Liver (tissue), 9 donors: Measurements from ENCODE around the gene HOXC11. TPM values are rescaled to one million over a fixed set of nuclear protein-coding genes. Genes with fewer than 3 reads are reported as not detected.

Experiments used
- DNase-seq: peaks from one replicate; pipeline ENCODE4 v3.0.0-alpha.2; 2017; ENCODE audit warnings: low spot score
- H3K27ac ChIP-seq, 2 donors: one replicate each; pipeline ENCODE4 v1.7.0; 2013; ENCODE audit warnings: inconsistent platforms in 2 of 2, low read length in 2 of 2, control low read depth in 1 of 2, low read depth in 1 of 2, mild to moderate bottlenecking in 1 of 2
- H3K27me3 ChIP-seq, 4 donors: one replicate each; pipeline versions ENCODE4 v1.6.1 to v1.7.0; 2013; ENCODE audit warnings: low read length in 3 of 4, inconsistent platforms in 1 of 4, mild to moderate bottlenecking in 1 of 4, moderate library complexity in 1 of 4; ENCODE audit not compliant: control insufficient read depth in 4 of 4, insufficient read depth in 4 of 4
- H3K36me3 ChIP-seq, 4 donors: one replicate each; pipeline versions ENCODE4 v1.6.1 to v1.7.0; 2013; ENCODE audit warnings: low read length in 3 of 4, mild to moderate bottlenecking in 3 of 4, low read depth in 1 of 4, moderate library complexity in 1 of 4; ENCODE audit not compliant: control insufficient read depth in 4 of 4, insufficient read depth in 3 of 4
- H3K4me1 ChIP-seq, 4 donors: one replicate each; pipeline versions ENCODE4 v1.6.1 to v1.7.0; 2013; ENCODE audit warnings: low read length in 3 of 4, mild to moderate bottlenecking in 3 of 4, moderate library complexity in 1 of 4; ENCODE audit not compliant: control insufficient read depth in 4 of 4, insufficient read depth in 4 of 4
- H3K4me3 ChIP-seq, 3 donors: one replicate each; pipeline versions ENCODE4 v1.6.1 to v1.7.0; 2013; ENCODE audit warnings: low read length in 3 of 3, control low read depth in 1 of 3, low read depth in 1 of 3, mild to moderate bottlenecking in 1 of 3
- H3K9ac ChIP-seq, 2 donors: one replicate each; pipeline ENCODE4 v1.7.0; 2013; ENCODE audit warnings: low read length in 2 of 2, mild to moderate bottlenecking in 2 of 2, moderate library complexity in 2 of 2, control low read depth in 1 of 2, low read depth in 1 of 2
- H3K9me3 ChIP-seq, 4 donors: one replicate each; pipeline versions ENCODE4 v1.6.1 to v1.7.0; 2013; ENCODE audit warnings: low read length in 3 of 4; ENCODE audit not compliant: control insufficient read depth in 4 of 4
- EGR1 ChIP-seq, 2 donors: IDR thresholded peaks; 2 replicates each; pipeline ENCODE4 v1.6.1; 2016 to 2018; ENCODE audit warnings: antibody characterized with exemption in 2 of 2, low read depth in 2 of 2
- FOXA1 ChIP-seq: IDR thresholded peaks from 2 replicates; pipeline ENCODE4 v1.6.1; 2016; ENCODE audit warnings: antibody characterized with exemption
- FOXA2 ChIP-seq: IDR thresholded peaks from 2 replicates; pipeline ENCODE4 v1.6.1; 2016; ENCODE audit warnings: antibody characterized with exemption
- GABPA ChIP-seq, 2 donors: IDR thresholded peaks in 1 of 2; conservative IDR thresholded peaks in 1 of 2; 2 replicates each; pipeline ENCODE4 v1.6.1; 2016; ENCODE audit warnings: antibody characterized with exemption in 2 of 2, mild to moderate bottlenecking in 1 of 2, moderate library complexity in 1 of 2
- HNF4A ChIP-seq, 2 donors: conservative IDR thresholded peaks; 2 replicates each; pipeline ENCODE4 v1.6.1; 2016; ENCODE audit warnings: antibody characterized with exemption in 2 of 2, mild to moderate bottlenecking in 2 of 2
- HNF4G ChIP-seq: IDR thresholded peaks from 2 replicates; pipeline ENCODE4 v1.6.1; 2016; ENCODE audit warnings: antibody characterized with exemption
- JUND ChIP-seq, 2 donors: IDR thresholded peaks; 2 replicates each; pipeline ENCODE4 v1.6.1; 2016; ENCODE audit warnings: antibody characterized with exemption in 2 of 2
- MAX ChIP-seq: IDR thresholded peaks from 2 replicates; pipeline ENCODE4 v1.6.1; 2016; ENCODE audit warnings: antibody characterized with exemption
- NR2F2 ChIP-seq: IDR thresholded peaks from 2 replicates; pipeline ENCODE4 v1.6.1; 2016; ENCODE audit warnings: antibody characterized with exemption
- RAD21 ChIP-seq, 2 donors: IDR thresholded peaks; 2 replicates each; pipeline ENCODE4 v1.6.1; 2016; ENCODE audit warnings: antibody characterized with exemption in 2 of 2, mild to moderate bottlenecking in 2 of 2
- RXRA ChIP-seq, 2 donors: IDR thresholded peaks; 2 replicates each; pipeline ENCODE4 v1.6.1; 2017 to 2018; ENCODE audit warnings: antibody characterized with exemption in 2 of 2, mild to moderate bottlenecking in 1 of 2
- SP1 ChIP-seq: IDR thresholded peaks from 2 replicates; pipeline ENCODE4 v1.6.1; 2018; ENCODE audit warnings: antibody characterized with exemption, mild to moderate bottlenecking
- TAF1 ChIP-seq: conservative IDR thresholded peaks from 2 replicates; pipeline ENCODE4 v1.6.1; 2016; ENCODE audit warnings: antibody characterized with exemption, mild to moderate bottlenecking
- YY1 ChIP-seq: IDR thresholded peaks from 2 replicates; pipeline ENCODE4 v1.6.1; 2016; ENCODE audit warnings: antibody characterized with exemption, mild to moderate bottlenecking
- WGBS: extraction: QIAGEN DNeasy Blood & Tissue Kit; methylation state at CpG from one replicate; pipeline ENCODE4 v1.1.7; 2013; 5-methylcytosine and 5-hydroxymethylcytosine counted together
- polyA plus RNA-seq, 2 donors: library from polyadenylated mRNA; stranded (reverse) in 1 of 2; unstranded in 1 of 2; fragments of 200-250 nt in 1 of 2; fragments of >200 nt in 1 of 2; fragmentation: Nextera tagmentation in 1 of 2; extraction: Ambion mirVana in 1 of 2; gene quantifications; one replicate each; pipeline versions ENCODE4 v1.2.1 to v1.2.3, GENCODE V29; 2013 to 2015
- total RNA-seq, 2 donors: library from RNA; depleted of rRNA; stranded (reverse); fragments of >200 nt; gene quantifications; one replicate each; pipeline ENCODE4 v1.2.3, GENCODE V29; 2014
- TF ChIP-seq, protein P1 (sequence below): fragments of 150-350 bp; IDR thresholded peaks from 2 replicates; pipeline ENCODE4 v1.5.1; 2017; ENCODE audit warnings: improper control_type of control experiment, low read depth, low read length; ENCODE audit not compliant: missing input control
- TF ChIP-seq, protein P2 (sequence below): IDR thresholded peaks from 2 replicates; pipeline ENCODE4 v1.6.1; 2016; ENCODE audit warnings: antibody characterized with exemption
- TF ChIP-seq, protein P3 (sequence below): IDR thresholded peaks from 2 replicates; pipeline ENCODE4 v1.6.1; 2016; ENCODE audit warnings: antibody characterized with exemption
- donor health status: healthy.
- donor health status: healthy.
- donor health status: healthy.
- donor health status: healthy.
- donor health status: healthy.

The HOXC11 gene
- total and polyA plus RNA-seq, 4 donors, result not detected

GRCh38 chr12:54001283-54002187, 28.6 kb downstream of the HOXC11 start:
- DNase-seq, result no peak
- H3K27ac ChIP-seq, result no peak overlapping the region
- 18% methylated on average over 8 of the region's 8 CpGs for WGBS
- no peak overlapping the region for H3K9ac ChIP-seq
- no peaks in the 10 kb centered on the region for H3K36me3 ChIP-seq
- H3K27me3 ChIP-seq, result peaks cover 9 to 48% (median 11%) of the 10 kb centered on the region in 4 donors
- TF ChIP-seq, protein P1, sequence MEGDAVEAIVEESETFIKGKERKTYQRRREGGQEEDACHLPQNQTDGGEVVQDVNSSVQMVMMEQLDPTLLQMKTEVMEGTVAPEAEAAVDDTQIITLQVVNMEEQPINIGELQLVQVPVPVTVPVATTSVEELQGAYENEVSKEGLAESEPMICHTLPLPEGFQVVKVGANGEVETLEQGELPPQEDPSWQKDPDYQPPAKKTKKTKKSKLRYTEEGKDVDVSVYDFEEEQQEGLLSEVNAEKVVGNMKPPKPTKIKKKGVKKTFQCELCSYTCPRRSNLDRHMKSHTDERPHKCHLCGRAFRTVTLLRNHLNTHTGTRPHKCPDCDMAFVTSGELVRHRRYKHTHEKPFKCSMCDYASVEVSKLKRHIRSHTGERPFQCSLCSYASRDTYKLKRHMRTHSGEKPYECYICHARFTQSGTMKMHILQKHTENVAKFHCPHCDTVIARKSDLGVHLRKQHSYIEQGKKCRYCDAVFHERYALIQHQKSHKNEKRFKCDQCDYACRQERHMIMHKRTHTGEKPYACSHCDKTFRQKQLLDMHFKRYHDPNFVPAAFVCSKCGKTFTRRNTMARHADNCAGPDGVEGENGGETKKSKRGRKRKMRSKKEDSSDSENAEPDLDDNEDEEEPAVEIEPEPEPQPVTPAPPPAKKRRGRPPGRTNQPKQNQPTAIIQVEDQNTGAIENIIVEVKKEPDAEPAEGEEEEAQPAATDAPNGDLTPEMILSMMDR, result no peak
- TF ChIP-seq RXRA (IDR thresholded peaks at IDR 0.05) (no peak), FOXA1 (no peak), JUND (IDR thresholded peaks at IDR 0.05) (no peak), SP1 (no peak), YY1 (no peak), HNF4G (no peak), GABPA (IDR thresholded peaks at IDR 0.05 in 1 of 2, conservative IDR thresholded peaks at IDR 0.05 in 1 of 2) (no peak), TAF1 (no peak), FOXA2 (no peak), MAX (no peak), RAD21 (IDR thresholded peaks at IDR 0.05) (no peak), EGR1 (IDR thresholded peaks at IDR 0.05; ENCODE audit: low read depth in 2 of 2) (no peak), NR2F2 (no peak)
- TF ChIP-seq, protein P2, sequence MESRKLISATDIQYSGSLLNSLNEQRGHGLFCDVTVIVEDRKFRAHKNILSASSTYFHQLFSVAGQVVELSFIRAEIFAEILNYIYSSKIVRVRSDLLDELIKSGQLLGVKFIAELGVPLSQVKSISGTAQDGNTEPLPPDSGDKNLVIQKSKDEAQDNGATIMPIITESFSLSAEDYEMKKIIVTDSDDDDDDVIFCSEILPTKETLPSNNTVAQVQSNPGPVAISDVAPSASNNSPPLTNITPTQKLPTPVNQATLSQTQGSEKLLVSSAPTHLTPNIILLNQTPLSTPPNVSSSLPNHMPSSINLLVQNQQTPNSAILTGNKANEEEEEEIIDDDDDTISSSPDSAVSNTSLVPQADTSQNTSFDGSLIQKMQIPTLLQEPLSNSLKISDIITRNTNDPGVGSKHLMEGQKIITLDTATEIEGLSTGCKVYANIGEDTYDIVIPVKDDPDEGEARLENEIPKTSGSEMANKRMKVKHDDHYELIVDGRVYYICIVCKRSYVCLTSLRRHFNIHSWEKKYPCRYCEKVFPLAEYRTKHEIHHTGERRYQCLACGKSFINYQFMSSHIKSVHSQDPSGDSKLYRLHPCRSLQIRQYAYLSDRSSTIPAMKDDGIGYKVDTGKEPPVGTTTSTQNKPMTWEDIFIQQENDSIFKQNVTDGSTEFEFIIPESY, result no peak
- TF ChIP-seq, protein P3, sequence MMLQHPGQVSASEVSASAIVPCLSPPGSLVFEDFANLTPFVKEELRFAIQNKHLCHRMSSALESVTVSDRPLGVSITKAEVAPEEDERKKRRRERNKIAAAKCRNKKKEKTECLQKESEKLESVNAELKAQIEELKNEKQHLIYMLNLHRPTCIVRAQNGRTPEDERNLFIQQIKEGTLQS, result no peak
- H3K4me1 ChIP-seq, result peaks cover 5 to 12% (median 9%) of the 10 kb centered on the region in 4 donors
- no peaks in the 10 kb centered on the region for H3K9me3 ChIP-seq
- H3K4me3 ChIP-seq, result no peak overlapping the region

- no peaks in the 10 kb centered on the region for H3K9me3 ChIP-seq
- peaks cover 6 to 53% (median 11%) of the 10 kb centered on the region in 4 donors for H3K27me3 ChIP-seq
- H3K36me3 ChIP-seq, result no peaks in the 10 kb centered on the region
- TF ChIP-seq HNF4A (conservative IDR thresholded peaks at IDR 0.05) (no peak), RAD21 (IDR thresholded peaks at IDR 0.05) (no peak), GABPA (IDR thresholded peaks at IDR 0.05 in 1 of 2, conservative IDR thresholded peaks at IDR 0.05 in 1 of 2) (no peak), YY1 (no peak), NR2F2 (no peak), EGR1 (IDR thresholded peaks at IDR 0.05; ENCODE audit: low read depth in 2 of 2) (no peak), SP1 (no peak), JUND (IDR thresholded peaks at IDR 0.05) (no peak)
- TF ChIP-seq, protein P1, result no peak
- TF ChIP-seq, protein P2, result no peak
- H3K4me3 ChIP-seq, result no peak overlapping the region
- no peak for DNase-seq
- H3K27ac ChIP-seq, result no peak overlapping the region
- no peak overlapping the region for H3K9ac ChIP-seq
- peaks cover 6 to 15% (median 10%) of the 10 kb centered on the region in 4 donors for H3K4me1 ChIP-seq
- 13% methylated on average over 19 of the region's 19 CpGs for WGBS
Measured at GRCh38 chr12:54002278-54002914, 29.5 kb downstream of the HOXC11 start.
